Measurements from ENCODE around the gene MDM2. TPM values are rescaled to one million over a fixed set of nuclear protein-coding genes. Genes with fewer than 3 reads are reported as not detected.
"Not testable (repeated sequence)": the region's sequence is repeated elsewhere in the genome, so short reads cannot be mapped to it uniquely, and the experiment has no call there.

Gene MDM2
- total RNA-seq, 1 donor from 2014 or later, result 37.6 TPM

DNA sequence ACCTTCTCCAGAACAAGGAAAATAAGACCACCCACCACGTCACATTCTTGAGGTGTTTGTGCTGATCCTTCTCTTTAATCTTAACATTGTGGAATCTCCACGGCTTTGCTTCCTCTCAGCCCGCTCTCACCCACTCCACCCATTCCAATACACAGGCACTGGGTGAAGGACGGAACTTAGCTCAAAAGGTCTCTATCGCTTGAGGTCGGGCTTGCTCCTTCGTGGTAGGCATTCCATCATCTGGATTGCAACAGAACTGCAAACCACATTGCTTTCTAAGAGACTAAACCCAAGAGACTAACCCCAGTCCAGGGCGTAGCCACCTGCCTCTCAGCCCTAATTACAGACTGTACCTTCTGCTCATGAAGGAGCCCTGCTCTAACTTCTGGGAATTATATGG, 24.0 kb upstream of the MDM2 start:
- intact Hi-C loops (cut with micrococcal nuclease), result no loop called here
- DNase-seq (no peak), ATAC-seq (peak; percentile 50)

DNA sequence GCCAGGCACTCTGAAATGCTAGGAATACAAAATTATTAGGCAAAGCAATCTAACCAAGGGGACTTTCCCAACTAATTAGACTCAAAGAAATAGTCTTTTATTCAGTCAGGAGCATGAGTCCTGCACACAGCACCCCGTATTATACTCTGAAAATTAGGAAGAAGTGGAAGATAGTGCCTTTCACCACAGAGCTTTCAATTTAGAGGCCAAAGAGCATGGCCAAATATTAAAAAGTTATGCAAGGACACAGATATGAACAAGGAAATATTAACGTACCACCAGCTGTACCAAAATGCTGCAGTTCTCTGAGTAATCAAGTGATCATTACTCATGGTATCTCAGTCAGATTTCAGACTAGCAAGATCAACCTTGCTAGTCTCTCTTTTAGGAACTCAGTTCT, 22.6 kb upstream of the MDM2 start:
- DNase-seq (no peak), ATAC-seq (no peak)
- intact Hi-C loops (cut with micrococcal nuclease), result no loop called here

DNA sequence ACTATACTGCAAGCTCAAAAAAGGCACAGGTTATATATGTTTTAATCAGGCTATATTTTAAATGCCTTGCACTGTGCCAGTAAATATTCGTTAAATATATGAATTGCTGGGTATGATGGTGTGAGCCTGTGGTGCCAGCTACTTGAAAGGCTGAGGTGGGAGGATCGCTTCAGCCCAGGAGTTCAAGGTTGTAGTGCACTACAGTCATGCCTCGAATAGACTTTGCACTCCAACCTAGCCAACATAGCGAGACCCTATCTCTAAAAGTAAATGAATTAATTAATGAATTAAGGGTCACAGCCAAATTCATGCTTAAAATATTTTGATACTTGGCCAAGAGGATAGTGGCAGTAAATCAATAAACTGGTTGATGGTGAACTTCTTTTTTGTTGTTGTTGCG, 22.2 kb upstream of the MDM2 start:
- DNase-seq (no peak), ATAC-seq (no peak)
- intact Hi-C loops (cut with micrococcal nuclease), result no loop called here

DNA sequence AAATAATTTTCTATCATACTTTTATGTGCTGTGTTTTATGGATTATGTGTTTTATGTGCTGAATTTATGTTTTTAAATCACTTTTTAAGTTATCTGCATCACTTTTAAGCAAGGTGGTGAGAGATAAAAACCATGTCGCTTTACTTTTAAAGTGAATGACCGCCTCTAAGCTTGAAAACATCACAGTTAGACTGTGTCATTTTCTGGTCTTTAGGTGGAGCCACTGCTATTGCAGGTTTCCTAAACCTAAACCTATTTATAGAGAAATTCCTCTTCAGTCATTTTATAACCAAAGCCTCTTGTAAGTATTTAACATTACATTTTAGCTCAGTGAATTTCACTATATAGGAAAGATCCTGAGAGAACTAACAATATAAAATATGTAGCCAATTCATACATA, 21.0 kb upstream of the MDM2 start:
- intact Hi-C loops (cut with micrococcal nuclease), result no loop called here
- no peak for ATAC-seq
- no peak for DNase-seq

DNA sequence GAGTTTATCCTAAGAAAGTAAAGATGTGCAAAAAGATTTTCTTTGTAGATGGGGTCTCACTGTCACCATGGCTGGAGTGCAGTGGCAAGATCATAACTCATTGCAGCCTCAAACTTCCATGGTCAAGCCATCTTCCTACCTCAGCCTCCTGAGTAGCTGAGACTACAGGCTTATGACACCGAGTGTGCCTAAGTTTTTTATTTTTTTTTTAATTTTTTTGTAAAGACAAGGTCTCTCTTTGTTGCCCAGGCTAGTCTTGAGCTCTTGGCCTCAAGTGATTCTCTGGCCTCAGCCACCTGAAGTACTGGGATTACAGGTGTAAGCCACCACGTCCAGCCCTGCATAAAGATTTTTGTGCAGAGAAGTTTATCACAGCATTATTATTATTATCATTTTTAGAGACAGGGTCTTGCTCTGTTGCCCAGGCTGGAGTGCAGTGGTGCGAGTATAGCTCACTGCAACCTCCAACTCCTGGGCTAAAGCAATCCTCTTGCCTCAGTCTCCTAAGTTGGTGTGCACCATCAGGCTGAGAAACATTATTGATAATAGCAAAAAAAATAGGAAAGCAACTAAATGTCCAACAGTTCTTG, 19.3 kb upstream of the MDM2 start:
- intact Hi-C loops (cut with micrococcal nuclease), result no loop called here
- ATAC-seq (no peak), DNase-seq (no peak)

DNA sequence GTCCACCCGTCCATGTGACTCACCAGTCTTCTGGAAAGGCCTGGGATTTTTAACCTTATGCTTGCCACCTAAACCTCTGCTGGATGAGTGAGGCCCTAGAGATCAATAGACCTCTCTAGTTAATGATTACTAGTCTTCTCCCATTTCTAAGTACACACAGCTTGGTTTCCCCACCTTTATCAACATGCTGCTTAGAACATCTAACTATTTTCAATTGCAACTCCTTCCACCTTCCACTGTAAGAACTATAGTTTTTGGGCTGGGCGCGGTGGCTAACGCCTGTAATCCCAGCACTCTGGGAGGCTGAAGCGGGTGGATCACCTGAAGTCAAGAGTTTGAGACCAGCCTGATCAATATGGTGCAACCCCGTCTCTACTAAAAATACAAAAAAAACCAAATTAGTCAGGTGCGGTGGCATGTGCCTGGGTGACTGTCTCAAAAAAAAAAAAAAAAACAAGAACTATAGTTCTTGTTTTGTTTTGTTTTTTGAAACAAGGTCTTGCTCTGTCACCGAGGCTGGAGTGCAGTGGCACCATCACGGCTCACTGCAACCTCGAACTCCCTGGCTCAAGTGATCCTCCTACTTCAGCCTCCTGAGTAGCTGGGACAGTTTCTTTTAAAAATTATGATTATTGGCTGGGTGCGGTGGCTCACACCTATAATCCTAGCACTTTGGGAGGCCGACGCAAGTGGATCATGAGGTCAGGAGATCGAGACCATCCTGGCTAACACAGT, 18.7 kb upstream of the MDM2 start:
- intact Hi-C loops (cut with micrococcal nuclease), result no loop called here
- DNase-seq, result no peak
- ATAC-seq, result no peak

DNA sequence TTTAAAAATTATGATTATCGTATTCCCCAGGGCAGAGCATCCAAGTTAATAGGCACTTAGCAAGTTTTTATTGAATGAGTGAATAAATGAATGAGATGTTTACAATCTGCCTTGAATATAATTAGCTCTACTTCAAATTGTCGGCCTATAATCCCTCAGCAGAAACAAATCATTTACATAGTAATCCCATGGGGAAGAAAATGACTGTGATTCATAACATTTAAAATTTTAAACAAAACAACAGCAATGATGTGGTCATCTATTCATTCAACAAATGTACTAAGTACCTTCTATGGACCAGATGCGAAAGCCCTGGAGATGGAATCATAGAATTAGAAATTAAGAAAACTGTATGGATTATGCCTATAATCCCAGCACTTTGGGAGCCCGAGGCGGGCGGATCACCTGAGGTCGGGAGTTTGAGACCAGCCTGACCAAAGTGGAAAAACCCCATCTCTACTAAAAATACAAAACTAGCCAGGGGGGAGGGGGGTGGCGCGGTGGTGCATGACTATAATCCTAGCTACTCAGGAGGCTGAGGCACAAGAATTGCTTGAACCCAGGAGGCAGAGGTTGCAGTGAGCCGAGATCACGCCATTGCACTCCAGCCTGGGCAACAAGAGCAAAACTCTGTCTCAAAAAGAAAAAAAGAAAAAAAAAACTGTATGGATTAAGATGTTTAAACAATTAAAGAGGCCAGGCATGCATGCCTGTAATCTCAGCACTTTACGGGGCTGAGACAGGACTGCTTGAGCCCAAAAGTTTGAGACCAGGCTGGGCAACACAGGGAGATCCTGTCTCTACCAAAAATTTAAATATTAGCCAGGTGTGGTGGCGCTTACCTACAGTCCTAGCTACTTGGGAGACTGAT, 17.7 kb upstream of the MDM2 start:
- DNase-seq (no peak), ATAC-seq (no peak)
- intact Hi-C loops (cut with micrococcal nuclease), result no loop called here

DNA sequence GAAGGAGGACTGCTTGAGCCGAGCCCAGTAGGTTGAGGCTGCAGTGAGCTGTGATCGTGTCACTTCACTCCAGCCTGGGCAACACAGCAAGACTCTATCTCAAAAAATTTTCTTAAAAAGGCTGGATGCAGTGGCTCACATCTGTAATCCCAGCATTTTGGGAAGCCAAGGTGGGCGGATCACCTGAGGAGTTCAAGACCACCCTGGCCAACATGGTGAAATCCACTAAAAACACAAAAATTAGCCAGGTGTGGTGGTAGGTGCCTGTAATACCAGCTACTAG, 17.1 kb upstream of the MDM2 start:
- no peak for ATAC-seq
- no peak for DNase-seq
- intact Hi-C loops (cut with micrococcal nuclease), result no loop called here

DNA sequence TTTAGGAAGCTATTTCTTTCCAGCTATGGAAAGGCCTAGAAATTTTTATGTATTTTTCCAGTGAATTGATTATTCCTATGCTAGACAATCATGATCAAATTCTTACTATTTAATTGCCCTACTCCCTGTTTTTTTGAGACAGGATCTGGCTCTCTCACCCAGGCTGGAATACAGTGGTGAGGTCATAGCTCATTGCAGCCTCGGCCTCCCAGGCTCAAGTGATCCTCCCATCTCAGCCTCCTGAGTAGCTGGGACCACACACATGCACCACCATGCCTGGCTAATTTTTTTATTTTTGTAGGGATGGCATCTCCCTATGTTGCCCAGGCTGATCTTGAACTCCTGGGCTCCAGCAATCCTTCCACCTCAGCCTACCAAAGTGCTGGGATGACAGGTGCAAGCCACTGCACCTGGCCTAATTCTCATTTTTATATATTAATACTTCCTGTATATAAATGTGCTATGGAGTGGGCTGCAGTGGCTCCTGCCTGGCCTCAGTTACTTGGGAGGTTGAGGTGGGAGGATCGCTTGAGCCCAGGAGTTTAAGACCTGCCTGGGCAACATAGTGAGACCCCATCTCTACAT, 16.0 kb upstream of the MDM2 start:
- intact Hi-C loops (cut with micrococcal nuclease), result no loop called here

DNA sequence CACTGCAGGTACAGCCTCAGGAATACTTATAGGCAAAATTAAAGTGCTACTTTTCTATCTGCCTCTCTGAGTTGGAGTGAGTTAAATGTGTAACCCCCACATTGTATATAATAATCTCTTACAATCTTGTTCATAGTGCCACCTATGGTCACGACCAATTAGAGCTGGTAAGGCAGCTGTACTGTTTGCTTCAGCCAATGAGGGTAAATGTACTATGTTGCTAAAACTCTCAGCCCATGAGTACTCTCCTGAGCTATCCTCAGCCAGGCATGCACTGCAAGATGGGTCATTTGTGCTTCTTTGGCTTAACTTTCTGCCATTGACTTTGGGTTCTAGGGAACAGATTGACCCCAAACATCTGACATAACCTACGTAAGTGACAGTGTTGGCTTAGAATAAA, 15.0 kb upstream of the MDM2 start:
- intact Hi-C loops (cut with micrococcal nuclease), result no loop called here
- DNase-seq, result no peak
- ATAC-seq, result no peak

More for the DNA sequence above, 16.0 kb upstream of the MDM2 start:
- no peak for DNase-seq
- ATAC-seq, result no peak

DNA sequence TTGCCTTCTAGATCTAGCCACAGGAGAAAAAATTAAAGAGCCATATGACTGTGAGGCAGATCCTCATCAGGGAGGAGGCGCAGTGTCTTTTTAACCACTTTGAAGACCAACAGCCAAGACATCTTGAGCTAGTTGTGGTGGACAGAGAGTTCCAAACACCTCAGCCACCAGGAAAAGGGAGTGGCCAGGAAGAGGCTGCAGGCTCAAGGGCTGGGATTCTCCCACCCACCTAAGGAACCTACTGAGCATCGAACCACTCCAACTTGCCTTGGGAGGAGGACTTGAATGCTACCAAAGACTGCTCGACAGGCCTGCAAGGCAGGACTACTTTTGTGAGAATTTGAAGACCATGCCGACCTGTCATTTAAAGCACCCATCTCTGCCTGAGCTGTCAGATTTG, 14.5 kb upstream of the MDM2 start:
- ATAC-seq, result no peak
- intact Hi-C loops (cut with micrococcal nuclease), result no loop called here
- no peak for DNase-seq

DNA sequence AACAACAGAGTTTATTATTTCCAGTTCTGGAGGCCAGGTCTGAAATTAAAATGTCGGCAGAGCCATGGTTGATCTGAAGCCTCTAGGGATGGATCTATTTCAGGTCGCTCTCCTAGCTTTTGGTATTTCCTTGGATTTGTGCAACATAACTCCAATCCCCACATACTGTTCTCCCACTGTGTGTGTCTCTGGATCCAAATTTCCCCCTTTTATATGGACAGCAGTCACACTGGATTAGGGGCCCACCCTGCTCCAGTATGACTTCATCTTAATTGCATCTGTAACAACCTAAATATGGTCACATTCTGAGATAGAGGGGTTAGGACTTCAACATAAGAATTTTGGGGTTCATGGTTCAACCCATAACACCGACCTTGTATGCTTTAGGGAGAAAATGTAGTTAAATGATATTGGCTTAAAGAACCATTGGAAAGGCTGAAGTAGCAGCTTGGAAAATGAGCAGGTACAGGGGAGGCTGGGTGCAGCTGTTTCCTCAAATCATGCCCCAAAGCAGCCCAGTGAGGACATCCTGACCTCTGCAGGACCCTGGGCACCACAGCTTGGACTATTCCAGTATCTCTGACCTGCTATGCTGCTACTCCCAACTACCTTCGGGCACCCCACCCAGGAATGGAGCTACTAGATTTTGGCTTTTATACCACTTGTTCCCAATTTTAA, 13.9 kb upstream of the MDM2 start:
- intact Hi-C loops (cut with micrococcal nuclease), result no loop called here
- DNase-seq (no peak), ATAC-seq (no peak)

DNA sequence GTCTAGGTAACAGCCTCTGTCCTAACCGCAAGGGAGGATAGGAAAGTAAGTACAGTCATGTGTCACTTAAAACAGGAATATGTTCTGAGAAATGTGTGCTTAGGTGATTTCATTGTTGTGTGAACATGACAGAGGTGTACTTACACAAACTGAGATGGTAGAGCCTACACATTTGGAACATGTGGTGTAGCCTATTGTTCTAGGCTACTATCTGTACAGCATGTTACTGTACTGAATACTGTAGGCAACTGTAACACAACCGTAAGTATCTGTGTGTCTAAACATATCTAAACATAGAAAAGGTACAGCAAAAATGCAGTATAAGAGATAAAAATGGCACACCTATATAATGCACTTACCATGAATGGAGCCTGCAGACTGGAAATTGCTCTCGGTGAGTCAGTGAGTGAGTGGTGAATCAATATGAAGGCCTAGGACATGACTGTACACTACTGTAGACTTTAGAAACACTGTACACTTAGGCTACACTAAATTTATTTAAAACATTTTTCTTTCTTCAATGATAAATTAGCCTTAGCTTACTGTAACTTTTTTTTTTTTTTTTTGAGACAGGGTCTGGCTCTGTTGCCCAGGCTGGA, 13.2 kb upstream of the MDM2 start:
- ATAC-seq, result no peak
- intact Hi-C loops (cut with micrococcal nuclease), result no loop called here
- DNase-seq, result no peak

DNA sequence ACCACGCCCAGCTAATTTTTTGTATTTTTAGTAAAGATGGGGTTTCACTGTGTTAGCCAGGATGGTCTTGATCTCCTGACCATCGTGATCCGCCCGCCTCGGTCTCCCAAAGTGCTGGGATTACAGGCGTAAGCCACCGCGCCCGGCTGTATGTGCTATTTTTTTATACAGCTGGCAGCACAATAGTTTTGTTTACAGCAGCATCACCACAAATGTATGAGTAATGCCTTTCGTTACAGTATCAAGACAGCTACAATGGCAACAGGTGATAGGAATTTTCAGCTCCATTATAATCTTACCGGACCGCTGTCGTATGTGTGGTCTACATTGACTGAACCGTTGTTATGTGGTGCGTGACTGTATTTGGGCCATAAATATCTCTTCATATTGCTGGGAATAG, 11.6 kb upstream of the MDM2 start:
- intact Hi-C loops (cut with micrococcal nuclease), result no loop called here

DNA sequence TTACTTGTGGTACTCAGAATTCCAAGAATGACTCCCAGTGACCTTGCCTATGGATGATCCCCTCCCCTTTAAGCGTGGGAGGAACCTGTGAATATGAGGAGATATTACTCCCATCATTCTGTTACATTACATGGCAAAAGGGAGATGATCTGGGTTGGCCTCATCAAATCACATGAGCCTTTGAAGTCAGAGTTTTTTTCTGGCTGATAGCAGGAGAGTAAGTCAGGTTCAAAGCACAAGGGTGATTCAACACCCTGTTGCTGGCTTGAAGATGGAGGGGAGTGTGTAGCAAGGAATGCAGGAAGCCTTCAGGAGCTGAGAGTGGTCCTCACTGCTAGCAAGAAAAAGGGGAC, 9.1 kb upstream of the MDM2 start:
- ATAC-seq, result no peak
- intact Hi-C loops (cut with micrococcal nuclease), result no loop called here
- no peak for DNase-seq

More for the DNA sequence above, 11.6 kb upstream of the MDM2 start:
- ATAC-seq, result no peak
- DNase-seq, result no peak

DNA sequence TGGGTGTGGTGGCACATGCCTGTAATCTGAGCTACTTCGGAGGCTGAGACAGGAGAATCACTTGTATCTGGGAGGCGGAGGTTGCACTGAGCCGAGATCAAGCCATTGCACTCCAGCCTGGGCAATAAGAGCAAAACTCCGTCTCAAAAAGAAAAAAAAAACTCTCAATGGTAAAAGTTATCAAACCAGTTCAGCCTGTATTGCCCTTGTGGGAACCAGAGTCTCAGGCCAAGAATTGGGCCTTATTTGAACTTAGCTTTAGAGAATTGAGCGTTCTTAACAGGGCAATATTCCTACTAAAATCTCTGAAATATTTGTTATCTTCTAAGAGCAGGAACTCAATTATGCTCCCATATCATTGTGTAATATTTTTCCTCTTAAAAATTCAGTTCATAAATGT, 7.7 kb upstream of the MDM2 start:
- intact Hi-C loops (cut with micrococcal nuclease), result no loop called here
- ATAC-seq, result no peak
- no peak for DNase-seq

DNA sequence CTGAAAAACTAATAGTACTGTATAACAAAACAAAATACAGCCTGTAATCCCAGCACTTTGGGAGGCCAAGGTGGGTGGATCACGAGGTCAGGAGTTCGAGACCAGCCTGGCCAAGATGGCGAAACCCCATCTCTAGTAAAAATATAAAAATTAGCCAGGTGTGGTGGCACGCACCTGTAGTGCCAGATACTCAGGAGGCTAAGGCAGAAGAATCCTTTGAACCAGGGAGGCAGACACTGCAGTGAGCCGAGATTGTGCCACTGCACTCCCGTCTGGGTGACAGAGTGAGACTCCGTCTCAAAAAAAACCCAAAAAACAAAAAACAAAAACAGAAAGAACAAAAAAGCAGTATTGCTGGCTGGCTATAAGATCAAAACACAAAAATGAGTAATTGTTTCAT, 6.9 kb upstream of the MDM2 start:
- intact Hi-C loops (cut with micrococcal nuclease); ATAC-seq; DNase-seq: not testable (repeated sequence)

DNA sequence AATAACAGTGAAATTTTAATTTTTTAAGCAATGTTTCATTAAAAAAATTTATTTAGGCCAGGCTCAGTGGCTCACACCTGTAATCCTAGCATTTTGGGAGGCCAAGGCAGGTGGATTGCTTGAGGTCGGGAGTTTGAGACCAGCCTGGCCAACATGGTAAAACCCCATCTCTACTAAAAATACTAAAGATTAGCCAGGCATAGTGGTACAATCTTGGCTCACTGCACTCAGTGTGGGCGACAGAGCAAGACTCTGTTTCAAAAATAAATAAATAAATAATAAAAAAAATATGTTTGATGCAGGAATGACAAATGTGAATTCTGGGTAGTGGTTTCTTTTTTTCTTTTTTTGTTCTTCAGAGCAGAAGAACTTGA, 5.6 kb upstream of the MDM2 start:
- DNase-seq; ATAC-seq; intact Hi-C loops (cut with micrococcal nuclease): not testable (repeated sequence)

DNA sequence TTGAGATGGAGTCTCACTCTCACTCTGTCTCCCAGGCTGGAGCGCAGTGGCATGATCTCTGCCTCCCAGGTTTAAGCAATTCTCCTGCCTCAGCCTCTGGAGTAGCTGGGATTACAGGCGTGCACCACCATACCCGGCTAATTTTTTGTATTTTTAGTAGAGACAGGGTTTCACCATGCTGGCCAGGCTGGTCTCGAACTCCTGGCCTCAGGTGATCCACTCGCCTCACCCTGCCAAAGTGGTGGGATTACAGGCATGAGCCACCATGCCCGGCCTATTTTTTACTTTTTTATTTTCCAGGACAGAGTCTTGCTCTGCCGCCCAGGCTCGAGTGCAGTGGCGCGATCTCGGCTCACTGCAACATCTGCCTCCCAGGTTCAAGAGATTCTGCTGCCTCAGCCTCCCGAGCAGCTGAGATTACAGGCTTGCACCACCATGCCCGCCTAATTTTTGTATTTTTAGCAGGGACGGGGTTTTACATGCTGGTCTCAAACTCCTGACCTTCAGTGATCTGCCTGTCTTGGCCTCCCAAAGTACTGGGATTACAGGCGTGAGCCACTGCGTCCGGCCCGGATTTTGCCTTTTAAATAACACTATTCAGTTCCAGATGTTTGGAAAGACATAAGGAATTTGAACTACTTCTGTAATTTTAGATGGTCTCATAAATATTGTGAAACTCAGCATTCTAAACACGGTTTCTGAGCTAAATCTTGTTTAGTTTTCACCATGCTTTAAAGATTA, 4.9 kb upstream of the MDM2 start:
- ATAC-seq; intact Hi-C loops (cut with micrococcal nuclease); DNase-seq: not testable (repeated sequence)

Data from left ventricle myocardium superior (tissue), 1 donor.